Measurements from ENCODE around the gene SYCE1. TPM values are rescaled to one million over a fixed set of nuclear protein-coding genes. Genes with fewer than 3 reads are reported as not detected.

Gene SYCE1, protein sequence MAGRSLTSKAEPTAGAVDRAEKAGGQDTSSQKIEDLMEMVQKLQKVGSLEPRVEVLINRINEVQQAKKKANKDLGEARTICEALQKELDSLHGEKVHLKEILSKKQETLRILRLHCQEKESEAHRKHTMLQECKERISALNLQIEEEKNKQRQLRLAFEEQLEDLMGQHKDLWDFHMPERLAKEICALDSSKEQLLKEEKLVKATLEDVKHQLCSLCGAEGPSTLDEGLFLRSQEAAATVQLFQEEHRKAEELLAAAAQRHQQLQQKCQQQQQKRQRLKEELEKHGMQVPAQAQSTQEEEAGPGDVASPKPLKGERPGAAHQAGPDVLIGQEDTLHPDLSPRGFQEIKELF
- polyA plus RNA-seq (2012; ENCODE audit: insufficient read length, low read depth), result 0.31 TPM

DNA sequence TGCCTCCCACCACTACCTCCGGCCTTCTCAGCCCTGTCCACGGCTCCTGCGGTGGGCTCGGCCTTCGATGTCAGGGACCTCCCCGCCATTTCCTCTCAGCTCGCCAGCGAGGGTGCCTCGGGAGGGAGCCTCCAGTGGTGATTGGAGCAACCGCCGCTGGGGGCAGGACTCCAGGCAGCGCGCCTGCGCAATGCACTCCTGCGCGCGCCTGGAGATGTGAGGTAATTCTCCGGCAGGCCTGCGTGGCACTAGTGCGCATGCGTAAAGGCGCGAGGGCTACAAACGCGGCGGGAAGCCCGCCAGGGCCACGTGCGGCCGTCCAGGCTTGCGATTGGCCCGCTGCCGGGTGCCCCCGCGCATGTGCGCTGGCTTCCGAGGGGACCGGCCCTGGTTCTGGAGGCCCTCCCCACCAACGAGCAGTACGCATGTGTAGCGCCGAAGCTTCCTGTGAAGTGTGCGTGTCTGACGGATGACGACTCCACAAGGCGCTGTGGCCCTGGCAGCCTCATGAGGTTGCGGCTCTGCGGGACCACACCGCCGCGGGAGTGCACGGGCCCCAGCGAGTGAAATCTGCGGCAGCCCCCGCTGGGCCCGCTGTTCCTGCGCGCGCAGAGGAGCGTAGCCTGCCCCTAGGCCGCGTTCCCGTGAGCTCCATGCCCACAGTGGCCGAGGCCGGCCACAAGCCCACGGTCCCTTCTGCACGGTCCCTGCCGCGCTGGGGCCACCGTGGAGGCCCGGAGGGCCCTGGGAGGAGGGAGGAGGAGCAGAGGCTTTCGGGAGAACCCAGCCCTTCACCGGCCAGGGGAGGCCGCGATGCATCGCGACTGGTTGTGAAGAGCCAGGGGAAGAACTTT lies at the start of gene SYCE1:
TSS of gene SYCE1 (minus strand) at position 143 of the 854 bp plus-strand sequence. CDS start at position 89, 54 bp downstream.
- no peak for TF ChIP-seq FOXP2 (optimal IDR thresholded peaks at IDR 0.05; ENCODE audit: borderline replicate concordance, extremely low read depth, extremely low read length, insufficient read depth)
- TF ChIP-seq SIN3A (IDR thresholded peaks at IDR 0.05; ENCODE audit: borderline replicate concordance, insufficient read depth, low read length), result no peak
- TF ChIP-seq POLR2AphosphoS5 (IDR thresholded peaks at IDR 0.05; ENCODE audit: low read depth, low read length), result no peak
- no peak for TF ChIP-seq TAF1 (IDR thresholded peaks at IDR 0.05; ENCODE audit: borderline replicate concordance, insufficient read depth, low read length)
- TF ChIP-seq, protein P1, sequence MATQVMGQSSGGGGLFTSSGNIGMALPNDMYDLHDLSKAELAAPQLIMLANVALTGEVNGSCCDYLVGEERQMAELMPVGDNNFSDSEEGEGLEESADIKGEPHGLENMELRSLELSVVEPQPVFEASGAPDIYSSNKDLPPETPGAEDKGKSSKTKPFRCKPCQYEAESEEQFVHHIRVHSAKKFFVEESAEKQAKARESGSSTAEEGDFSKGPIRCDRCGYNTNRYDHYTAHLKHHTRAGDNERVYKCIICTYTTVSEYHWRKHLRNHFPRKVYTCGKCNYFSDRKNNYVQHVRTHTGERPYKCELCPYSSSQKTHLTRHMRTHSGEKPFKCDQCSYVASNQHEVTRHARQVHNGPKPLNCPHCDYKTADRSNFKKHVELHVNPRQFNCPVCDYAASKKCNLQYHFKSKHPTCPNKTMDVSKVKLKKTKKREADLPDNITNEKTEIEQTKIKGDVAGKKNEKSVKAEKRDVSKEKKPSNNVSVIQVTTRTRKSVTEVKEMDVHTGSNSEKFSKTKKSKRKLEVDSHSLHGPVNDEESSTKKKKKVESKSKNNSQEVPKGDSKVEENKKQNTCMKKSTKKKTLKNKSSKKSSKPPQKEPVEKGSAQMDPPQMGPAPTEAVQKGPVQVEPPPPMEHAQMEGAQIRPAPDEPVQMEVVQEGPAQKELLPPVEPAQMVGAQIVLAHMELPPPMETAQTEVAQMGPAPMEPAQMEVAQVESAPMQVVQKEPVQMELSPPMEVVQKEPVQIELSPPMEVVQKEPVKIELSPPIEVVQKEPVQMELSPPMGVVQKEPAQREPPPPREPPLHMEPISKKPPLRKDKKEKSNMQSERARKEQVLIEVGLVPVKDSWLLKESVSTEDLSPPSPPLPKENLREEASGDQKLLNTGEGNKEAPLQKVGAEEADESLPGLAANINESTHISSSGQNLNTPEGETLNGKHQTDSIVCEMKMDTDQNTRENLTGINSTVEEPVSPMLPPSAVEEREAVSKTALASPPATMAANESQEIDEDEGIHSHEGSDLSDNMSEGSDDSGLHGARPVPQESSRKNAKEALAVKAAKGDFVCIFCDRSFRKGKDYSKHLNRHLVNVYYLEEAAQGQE (IDR thresholded peaks at IDR 0.05; ENCODE audit: insufficient read depth in 1 of 2, low read depth in 2 of 2, low read length in 2 of 2), result no peak

DNA sequence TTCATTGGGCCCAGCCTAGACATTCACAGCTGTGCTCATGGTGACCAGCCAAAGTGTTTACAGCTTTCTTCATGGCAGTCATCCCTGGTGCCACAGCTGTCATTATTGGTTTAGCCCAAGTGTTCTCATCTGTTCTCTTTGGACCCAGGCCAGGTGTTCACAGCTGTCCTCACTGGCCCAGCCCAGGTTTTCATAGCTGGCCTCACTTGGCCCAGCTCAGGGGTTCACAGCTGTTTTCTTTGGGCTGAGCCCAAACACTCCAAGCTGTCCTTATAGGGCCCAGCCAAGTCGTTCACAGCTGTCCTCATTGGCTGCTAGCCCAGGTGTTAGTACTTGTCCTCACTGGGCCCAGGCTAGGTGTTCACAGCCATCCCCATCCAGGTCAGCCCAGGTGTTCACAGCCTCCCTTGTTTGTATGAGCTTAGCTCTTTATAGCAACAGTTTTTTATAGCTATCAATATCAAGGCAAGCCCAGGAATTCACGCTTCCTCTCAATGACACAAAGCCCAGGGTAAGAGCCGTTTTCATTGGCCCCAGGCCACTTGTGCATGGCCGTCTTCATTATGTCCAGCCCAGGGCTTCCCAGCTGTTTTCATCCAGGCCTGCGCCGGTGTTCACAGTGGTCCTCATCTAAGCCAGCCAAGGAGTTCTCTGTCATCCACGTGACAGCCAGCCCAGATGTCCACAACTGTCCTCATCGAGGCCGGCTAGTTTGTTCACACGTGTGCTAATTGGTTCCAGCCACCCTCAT lies 49.6 kb upstream of the SYCE1 start:
- TF ChIP-seq SIN3A (IDR thresholded peaks at IDR 0.05; ENCODE audit: borderline replicate concordance, insufficient read depth, low read length), result no peak
- TF ChIP-seq, protein P1 (IDR thresholded peaks at IDR 0.05; ENCODE audit: insufficient read depth in 1 of 2, low read depth in 2 of 2, low read length in 2 of 2), result no peak
- no peak for TF ChIP-seq FOXP2 (optimal IDR thresholded peaks at IDR 0.05; ENCODE audit: borderline replicate concordance, extremely low read depth, extremely low read length, insufficient read depth)
- no peak for TF ChIP-seq TAF1 (IDR thresholded peaks at IDR 0.05; ENCODE audit: borderline replicate concordance, insufficient read depth, low read length)
- no peak for TF ChIP-seq POLR2AphosphoS5 (IDR thresholded peaks at IDR 0.05; ENCODE audit: low read depth, low read length)

DNA sequence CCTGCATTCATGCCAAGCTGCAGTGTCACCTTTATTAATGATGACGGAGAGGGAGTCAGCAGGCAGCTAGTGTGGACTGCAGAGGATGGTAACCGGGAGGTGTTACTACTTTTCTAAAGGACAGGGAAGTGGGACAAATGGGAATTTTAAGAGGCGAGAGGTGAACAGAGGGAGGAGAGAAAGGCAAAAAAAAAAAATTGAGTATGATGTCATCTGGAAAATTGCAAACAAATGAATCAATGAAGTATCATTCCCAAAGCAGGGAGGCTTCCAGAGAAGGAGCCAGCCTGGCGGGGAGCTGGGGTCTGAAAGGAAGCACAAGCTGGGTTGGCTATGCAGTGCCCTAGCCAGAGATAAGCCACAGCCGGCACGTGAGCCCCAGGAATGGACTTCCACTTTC lies 48.3 kb upstream of the SYCE1 start:
- TF ChIP-seq POLR2AphosphoS5 (IDR thresholded peaks at IDR 0.05; ENCODE audit: low read depth, low read length) (no peak), TAF1 (IDR thresholded peaks at IDR 0.05; ENCODE audit: borderline replicate concordance, insufficient read depth, low read length) (no peak), FOXP2 (optimal IDR thresholded peaks at IDR 0.05; ENCODE audit: borderline replicate concordance, extremely low read depth, extremely low read length, insufficient read depth) (no peak), SIN3A (IDR thresholded peaks at IDR 0.05; ENCODE audit: borderline replicate concordance, insufficient read depth, low read length) (no peak)
- TF ChIP-seq, protein P1 (IDR thresholded peaks at IDR 0.05; ENCODE audit: insufficient read depth in 1 of 2, low read depth in 2 of 2, low read length in 2 of 2), result no peak

DNA sequence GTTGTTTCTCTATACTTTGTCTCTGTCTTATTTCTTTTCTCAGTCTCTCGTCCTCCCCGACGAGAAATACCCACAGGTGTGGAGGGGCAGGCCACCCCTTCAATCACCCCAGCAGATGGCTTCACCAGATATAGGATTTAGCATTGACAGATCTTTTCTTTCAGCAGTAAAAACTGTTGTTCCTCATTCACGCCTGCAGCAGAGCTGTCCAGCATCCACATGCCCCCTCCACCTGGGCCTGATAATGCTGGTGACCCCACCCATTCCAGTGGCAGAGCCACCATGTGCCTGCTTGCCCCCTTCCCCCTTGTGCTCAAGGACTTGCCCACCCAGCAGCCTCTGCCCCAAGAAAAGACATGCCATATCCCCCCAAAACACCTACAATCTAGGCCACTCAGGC lies 45.7 kb upstream of the SYCE1 start:
- no peak for TF ChIP-seq POLR2AphosphoS5 (IDR thresholded peaks at IDR 0.05; ENCODE audit: low read depth, low read length)
- TF ChIP-seq SIN3A (IDR thresholded peaks at IDR 0.05; ENCODE audit: borderline replicate concordance, insufficient read depth, low read length), result no peak
- no peak for TF ChIP-seq TAF1 (IDR thresholded peaks at IDR 0.05; ENCODE audit: borderline replicate concordance, insufficient read depth, low read length)
- TF ChIP-seq, protein P1 (IDR thresholded peaks at IDR 0.05; ENCODE audit: insufficient read depth in 1 of 2, low read depth in 2 of 2, low read length in 2 of 2), result no peak
- no peak for TF ChIP-seq FOXP2 (optimal IDR thresholded peaks at IDR 0.05; ENCODE audit: borderline replicate concordance, extremely low read depth, extremely low read length, insufficient read depth)
